Neural progenitor cell (in vitro differentiated cells): ENCODE results near the gene HBQ1. TPM values are rescaled to one million over a fixed set of nuclear protein-coding genes. Genes with fewer than 3 reads are reported as not detected.
"Not testable (repeated sequence)": the region's sequence is repeated elsewhere in the genome, so short reads cannot be mapped to it uniquely, and the experiment has no call there.

Experiments
- DNase-seq: peaks from one replicate; pipeline ENCODE4 v3.0.0-alpha.2; 2016; ENCODE audit warnings: low spot score
- H2AFZ ChIP-seq: fragments of 200-600 bp; sonication (generic); replicated peaks from 2 replicates; pipeline ENCODE4 v1.6.1; 2016; ENCODE audit warnings: antibody characterized with exemption
- H3F3A ChIP-seq: fragments of 200-600 bp; sonication (generic); 2 replicates; pipeline ENCODE4 v1.6.1; 2016; ENCODE audit warnings: antibody characterized with exemption, low read depth
- H3K27ac ChIP-seq: fragments of 200-600 bp; sonication (generic); 2 replicates; pipeline ENCODE4 v1.5.1; 2016; ENCODE audit warnings: mild to moderate bottlenecking
- H3K27me3 ChIP-seq: fragments of 200-600 bp; sonication (generic); 2 replicates; pipeline ENCODE4 v1.6.1; 2016; ENCODE audit warnings: mild to moderate bottlenecking, moderate library complexity
- H3K36me3 ChIP-seq: fragments of 200-600 bp; sonication (generic); 2 replicates; pipeline ENCODE4 v1.5.1; 2016
- H3K4me1 ChIP-seq: fragments of 200-600 bp; sonication (generic); 2 replicates; pipeline ENCODE4 v1.6.1; 2016; ENCODE audit warnings: mixed run types
- H3K4me2 ChIP-seq: fragments of 200-600 bp; sonication (generic); 2 replicates; pipeline ENCODE4 v1.6.1; 2016
- H3K4me3 ChIP-seq: fragments of 200-600 bp; sonication (generic); 2 replicates; pipeline ENCODE4 v1.5.1; 2016
- H3K79me2 ChIP-seq: fragments of 200-600 bp; sonication (generic); 2 replicates; pipeline ENCODE4 v1.6.1; 2016; ENCODE audit warnings: low read depth
- H3K9ac ChIP-seq: fragments of 200-600 bp; sonication (generic); 2 replicates; pipeline ENCODE4 v1.6.1; 2016
- H3K9me3 ChIP-seq: fragments of 200-600 bp; sonication (generic); 2 replicates; pipeline ENCODE4 v1.5.1; 2016; ENCODE audit warnings: low read depth
- H4K20me1 ChIP-seq: fragments of 200-600 bp; sonication (generic); 2 replicates; pipeline ENCODE4 v1.6.1; 2016; ENCODE audit warnings: low read depth
- H3K27ac Mint-ChIP-seq: 3 replicates; pipeline ENCODE4 v1.8.0; 2021; ENCODE audit warnings: mixed read lengths
- H3K27me3 Mint-ChIP-seq: 2 replicates; pipeline ENCODE4 v1.8.0; 2022; ENCODE audit warnings: low read depth, mild to moderate bottlenecking, inconsistent platforms, moderate library complexity, mixed read lengths; ENCODE audit not compliant: insufficient read depth
- H3K36me3 Mint-ChIP-seq: 3 replicates; pipeline ENCODE4 v1.8.0; 2021; ENCODE audit warnings: mixed read lengths
- H3K4me1 Mint-ChIP-seq: 3 replicates; pipeline ENCODE4 v1.8.0; 2021; ENCODE audit warnings: mixed read lengths
- H3K4me3 Mint-ChIP-seq: 3 replicates; pipeline ENCODE4 v1.8.0; 2021; ENCODE audit warnings: mild to moderate bottlenecking, moderate library complexity, mixed read lengths
- H3K9me3 Mint-ChIP-seq: 3 replicates; pipeline ENCODE4 v1.8.0; 2020; ENCODE audit warnings: mixed read lengths
- EZH2 ChIP-seq: fragments of 200-600 bp; sonication (generic); IDR thresholded peaks from 2 replicates; pipeline ENCODE4 v1.6.1; 2017; ENCODE audit warnings: antibody characterized with exemption, mild to moderate bottlenecking, moderate library complexity
- EZH2phosphoT487 ChIP-seq: fragments of 200-600 bp; sonication (generic); IDR thresholded peaks from 2 replicates; pipeline ENCODE4 v1.6.1; 2017; ENCODE audit warnings: antibody characterized with exemption
- small RNA-seq: library from RNA; depleted of rRNA; stranded (forward); fragments of <200 nt; gene quantifications from one replicate; pipeline ENCODE3, GENCODE V24; 2015
- total RNA-seq: library from RNA; depleted of rRNA; stranded (reverse); fragments of >200 nt; gene quantifications from 2 replicates; pipeline ENCODE4 v1.2.3, GENCODE V29; 2015; ENCODE audit warnings: low replicate concordance
- TF ChIP-seq, protein P1 (sequence below): fragments of 200-600 bp; sonication (generic); IDR thresholded peaks from 2 replicates; pipeline ENCODE4 v1.5.1; 2017; ENCODE audit warnings: antibody characterized with exemption, mild to moderate bottlenecking

HBQ1 gene
- total RNA-seq, 1 donor from 2014 or later = not detected

DNA sequence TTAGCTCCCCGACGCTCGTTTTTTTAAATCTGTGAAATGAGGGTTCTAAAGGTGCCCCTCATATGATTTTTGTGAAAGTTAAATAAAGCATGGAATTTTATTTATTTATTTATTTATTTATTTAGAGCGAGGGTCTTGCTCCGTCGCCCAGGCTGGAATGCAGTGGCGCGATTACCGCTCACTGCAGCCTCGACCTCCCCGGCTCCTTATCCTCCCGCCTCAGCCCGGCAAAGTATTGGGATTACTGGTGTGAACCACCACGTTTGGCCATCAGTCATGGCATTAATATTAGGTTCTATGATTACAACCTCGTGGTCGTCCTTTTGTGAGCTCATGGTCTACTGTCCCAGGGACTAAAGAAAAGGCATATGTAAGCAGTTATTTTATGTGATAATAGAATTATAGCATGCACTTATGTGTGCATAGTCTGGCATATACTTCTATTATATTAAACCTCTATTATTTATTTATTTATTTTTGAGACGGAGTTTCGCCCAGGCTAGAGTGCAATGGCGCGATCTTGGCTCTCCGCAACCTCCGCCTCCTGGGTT lies 49.5 kb downstream of the HBQ1 start:
- Histone ChIP-seq H4K20me1 (peaks cover 38% of the 10 kb centered on the region), H3K9ac (no peak overlapping the region), H3F3A (peaks cover 20% of the 10 kb centered on the region), H3K36me3 (peaks cover 20% of the 10 kb centered on the region), H3K4me2 (peak overlapping the region; percentile 97), H2AFZ (no peak overlapping the region), H3K4me3 (peak overlapping the region; percentile 88), H3K27me3 (no peaks in the 10 kb centered on the region), H3K27ac (no peak overlapping the region), H3K4me1 (peaks cover 12% of the 10 kb centered on the region), H3K79me2 (peaks cover 43% of the 10 kb centered on the region), H3K9me3 (no peaks in the 10 kb centered on the region)
- Mint-ChIP-seq H3K36me3 (peaks cover 18% of the 10 kb centered on the region), H3K9me3 (no peaks in the 10 kb centered on the region), H3K4me1 (peaks cover 18% of the 10 kb centered on the region), H3K27ac (no peak overlapping the region), H3K27me3 (peaks cover 2% of the 10 kb centered on the region), H3K4me3 (peak overlapping the region; percentile 97)
- TF ChIP-seq, protein P1, sequence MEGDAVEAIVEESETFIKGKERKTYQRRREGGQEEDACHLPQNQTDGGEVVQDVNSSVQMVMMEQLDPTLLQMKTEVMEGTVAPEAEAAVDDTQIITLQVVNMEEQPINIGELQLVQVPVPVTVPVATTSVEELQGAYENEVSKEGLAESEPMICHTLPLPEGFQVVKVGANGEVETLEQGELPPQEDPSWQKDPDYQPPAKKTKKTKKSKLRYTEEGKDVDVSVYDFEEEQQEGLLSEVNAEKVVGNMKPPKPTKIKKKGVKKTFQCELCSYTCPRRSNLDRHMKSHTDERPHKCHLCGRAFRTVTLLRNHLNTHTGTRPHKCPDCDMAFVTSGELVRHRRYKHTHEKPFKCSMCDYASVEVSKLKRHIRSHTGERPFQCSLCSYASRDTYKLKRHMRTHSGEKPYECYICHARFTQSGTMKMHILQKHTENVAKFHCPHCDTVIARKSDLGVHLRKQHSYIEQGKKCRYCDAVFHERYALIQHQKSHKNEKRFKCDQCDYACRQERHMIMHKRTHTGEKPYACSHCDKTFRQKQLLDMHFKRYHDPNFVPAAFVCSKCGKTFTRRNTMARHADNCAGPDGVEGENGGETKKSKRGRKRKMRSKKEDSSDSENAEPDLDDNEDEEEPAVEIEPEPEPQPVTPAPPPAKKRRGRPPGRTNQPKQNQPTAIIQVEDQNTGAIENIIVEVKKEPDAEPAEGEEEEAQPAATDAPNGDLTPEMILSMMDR = no peak
- TF ChIP-seq EZH2 (no peak), EZH2phosphoT487 (no peak)
- no peak for DNase-seq

DNA sequence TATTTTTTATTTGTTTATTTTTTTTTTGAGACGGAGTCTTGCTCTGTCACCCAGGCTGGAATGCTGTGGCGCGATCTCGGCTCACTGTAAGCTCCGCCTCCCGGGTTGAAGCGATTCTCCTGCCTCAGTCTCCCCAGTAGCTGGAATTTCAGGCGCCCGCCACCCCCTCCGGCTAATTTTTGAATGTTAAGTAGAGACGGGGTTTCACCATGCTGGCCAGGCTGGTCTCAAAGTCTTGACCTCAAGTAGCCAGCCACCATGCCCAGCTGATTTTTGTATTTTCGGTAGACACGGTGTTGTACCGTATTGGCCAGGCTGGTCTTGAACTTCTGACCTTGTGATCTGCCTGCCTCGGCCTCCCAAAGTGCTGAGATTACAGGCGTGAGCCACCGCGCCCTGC lies 50.1 kb downstream of the HBQ1 start:
- H3K4me3 ChIP-seq, H3K27me3 Mint-ChIP-seq, H3K27ac ChIP-seq, H3K27me3 ChIP-seq, H3K4me3 Mint-ChIP-seq, H3K4me2 ChIP-seq, H3K9me3 Mint-ChIP-seq, H3K9ac ChIP-seq, H3K9me3 ChIP-seq, DNase-seq, H3K27ac Mint-ChIP-seq, H2AFZ ChIP-seq: not testable (repeated sequence)
- Mint-ChIP-seq H3K4me1 (peaks cover 22% of the 10 kb centered on the region), H3K36me3 (peaks cover 18% of the 10 kb centered on the region)
- Histone ChIP-seq H3K36me3 (peaks cover 20% of the 10 kb centered on the region), H4K20me1 (peaks cover 34% of the 10 kb centered on the region), H3K79me2 (peaks cover 38% of the 10 kb centered on the region), H3K4me1 (peaks cover 12% of the 10 kb centered on the region), H3F3A (peaks cover 25% of the 10 kb centered on the region)

Small RNA genes lying within 50 kb of the gene (small RNA-seq; reads per million reads assigned to genes)
- not detected for gene RF00019

Other genes with a start within 250 kb of the HBQ1 start
- gene POLR3K, start 126.9 kb upstream of the HBQ1 start, total RNA-seq = 9.2 and 11.0 TPM in 2 replicates
- 43.6 and 49.8 TPM in 2 replicates for gene SNRNP25, start 126.6 kb upstream of the HBQ1 start, total RNA-seq
- 11.0 and 24.4 TPM in 2 replicates for gene RHBDF1, start 107.8 kb upstream of the HBQ1 start, total RNA-seq
- 21.2 and 63.4 TPM in 2 replicates for gene MPG, start 102.2 kb upstream of the HBQ1 start, total RNA-seq
- gene NPRL3, start 41.8 kb upstream of the HBQ1 start, total RNA-seq = 7.6 and 14.8 TPM in 2 replicates
- gene HBZ, start 27.8 kb upstream of the HBQ1 start, total RNA-seq = not detected in 2 replicates
- not detected in 2 replicates for gene HBM, start 14.5 kb upstream of the HBQ1 start, total RNA-seq
- not detected in 2 replicates for gene HBA2, start 7.6 kb upstream of the HBQ1 start, total RNA-seq
- not detected in 2 replicates for gene HBA1, start 3.8 kb upstream of the HBQ1 start, total RNA-seq
- gene LUC7L, start 49.0 kb downstream of the HBQ1 start, total RNA-seq = 198 and 231 TPM in 2 replicates
- gene FAM234A, start 54.4 kb downstream of the HBQ1 start, total RNA-seq = 115 and 159 TPM in 2 replicates
- 0.52 and 0.96 TPM in 2 replicates for gene RGS11, start 95.5 kb downstream of the HBQ1 start, total RNA-seq
- gene ARHGDIG, start 100.1 kb downstream of the HBQ1 start, total RNA-seq = 0.84 TPM in 1 of 2 replicates, not detected in the other
- 0.53 TPM in 1 of 2 replicates, not detected in the other for gene PDIA2, start 102.7 kb downstream of the HBQ1 start, total RNA-seq
- gene AXIN1, start 172.3 kb downstream of the HBQ1 start, total RNA-seq = 19.6 and 35.4 TPM in 2 replicates
- gene MRPL28, start 190.1 kb downstream of the HBQ1 start, total RNA-seq = 82.2 and 138 TPM in 2 replicates
- gene PGAP6, start 201.5 kb downstream of the HBQ1 start, total RNA-seq = 16.7 and 49.5 TPM in 2 replicates
- gene NME4, start 216.7 kb downstream of the HBQ1 start, total RNA-seq = 93.3 and 236 TPM in 2 replicates
- 7.1 and 24.3 TPM in 2 replicates for gene DECR2, start 221.4 kb downstream of the HBQ1 start, total RNA-seq
- 15.5 and 45.2 TPM in 2 replicates for gene RAB11FIP3, start 245.2 kb downstream of the HBQ1 start, total RNA-seq